SK-N-SH (cell line): ENCODE data around the gene CCDC141. TPM values are rescaled to one million over a fixed set of nuclear protein-coding genes. Genes with fewer than 3 reads are reported as not detected.

Experiments
- CTCF ChIA-PET: fragments of 300-600, 350-600 bp; formaldehyde crosslinking; extraction: SDS; loops from one replicate; lab custom pipeline; 2021; lab: Yijun Ruan, JAX
- POLR2A ChIA-PET: fragments of 350-600 bp; sonication (Branson Sonifier 250); formaldehyde crosslinking; extraction: SDS; loops from one replicate; lab custom pipeline; 2020; ENCODE audit warnings: antibody characterized with exemption, inconsistent platforms; lab: Yijun Ruan, JAX
- DNase-seq: peaks from one replicate; pipeline ENCODE4 v3.0.0; 2012
- H2AFZ ChIP-seq: fragments of 200-600 bp; sonication (generic); 2 replicates; pipeline ENCODE4 v1.8.1; 2016; ENCODE audit warnings: antibody characterized with exemption, mild to moderate bottlenecking, low read depth
- H3F3A ChIP-seq: fragments of 200-600 bp; sonication (generic); replicated peaks from 2 replicates; pipeline ENCODE3; 2016; ENCODE audit warnings: antibody characterized with exemption, mild to moderate bottlenecking; ENCODE audit not compliant: insufficient read depth
- H3K27ac ChIP-seq, 2 experiments: fragments of 200-500 bp in 1 of 2; fragments of 200-600 bp in 1 of 2; sonication (Bioruptor generic) in 1 of 2; sonication (generic), shearing (Covaris generic) in 1 of 2; 2 replicates each; pipeline versions ENCODE4 v1.5.1 to v1.6.1; 2014 to 2016; ENCODE audit warnings: low read depth in 2 of 2, inconsistent platforms in 1 of 2, low read length in 1 of 2, mild to moderate bottlenecking in 1 of 2, mixed read lengths in 1 of 2
- H3K27me3 ChIP-seq: fragments of 200-600 bp; sonication (generic), shearing (Covaris generic); 2 replicates; pipeline ENCODE4 v1.6.1; 2016; ENCODE audit warnings: mixed run types; ENCODE audit not compliant: insufficient read depth
- H3K36me3 ChIP-seq, 2 experiments: fragments of 200-500 bp in 1 of 2; fragments of 200-600 bp in 1 of 2; sonication (Bioruptor generic) in 1 of 2; sonication (generic) in 1 of 2; replicated peaks in 1 of 2; 2 replicates each; pipeline versions ENCODE3 to v1.5.1; 2014 to 2016; ENCODE audit warnings: low read length in 1 of 2, mild to moderate bottlenecking in 1 of 2; ENCODE audit not compliant: insufficient read depth in 2 of 2, control insufficient read depth in 1 of 2
- H3K4me1 ChIP-seq, 2 experiments: fragments of 200-500 bp in 1 of 2; fragments of 200-600 bp in 1 of 2; sonication (Bioruptor generic) in 1 of 2; sonication (generic), shearing (Covaris generic) in 1 of 2; 2 replicates each; pipeline versions ENCODE4 v1.5.1 to v1.6.1; 2014 to 2016; ENCODE audit warnings: low read depth in 1 of 2, low read length in 1 of 2, mixed run types in 1 of 2; ENCODE audit not compliant: insufficient read depth in 2 of 2, control insufficient read depth in 1 of 2
- H3K4me2 ChIP-seq: fragments of 200-600 bp; sonication (generic), shearing (Covaris generic); 2 replicates; pipeline ENCODE4 v1.6.1; 2017; ENCODE audit warnings: mixed run types
- H3K4me3 ChIP-seq, 2 experiments: fragments of 200-500 bp in 1 of 2; fragments of 200-600 bp in 1 of 2; sonication (Bioruptor generic) in 1 of 2; sonication (generic), shearing (Covaris generic) in 1 of 2; 2 replicates each; pipeline versions ENCODE4 v1.5.1 to v1.8.1; 2014 to 2016; ENCODE audit warnings: low read depth in 2 of 2, inconsistent platforms in 1 of 2, low read length in 1 of 2, mild to moderate bottlenecking in 1 of 2, mixed read lengths in 1 of 2, moderate library complexity in 1 of 2
- H3K79me2 ChIP-seq: fragments of 200-600 bp; sonication (generic); 2 replicates; pipeline ENCODE4 v1.8.1; 2017; ENCODE audit warnings: mild to moderate bottlenecking; ENCODE audit not compliant: insufficient read depth
- H3K9ac ChIP-seq: fragments of 200-600 bp; sonication (generic); 2 replicates; pipeline ENCODE4 v1.6.1; 2017; ENCODE audit warnings: mixed run types
- H3K9me2 ChIP-seq: fragments of 200-600 bp; sonication (generic); 2 replicates; pipeline ENCODE4 v1.6.1; 2017; ENCODE audit warnings: mixed run types
- H3K9me3 ChIP-seq: fragments of 200-600 bp; sonication (generic); 2 replicates; pipeline ENCODE4 v1.6.1; 2017; ENCODE audit warnings: mixed run types, mild to moderate bottlenecking, moderate library complexity
- H4K20me1 ChIP-seq: fragments of 200-600 bp; sonication (generic); 2 replicates; pipeline ENCODE4 v1.6.1; 2017; ENCODE audit warnings: mild to moderate bottlenecking, mixed run types; ENCODE audit not compliant: insufficient read depth
- FOSL2 ChIP-seq: IDR thresholded peaks from 2 replicates; pipeline ENCODE4 v1.4.0; 2012; ENCODE audit warnings: low read depth, mild to moderate bottlenecking, moderate library complexity, borderline replicate concordance
- FOXJ3 ChIP-seq: sonication (generic); formaldehyde crosslinking; IDR thresholded peaks from 2 replicates; pipeline ENCODE4 v1.5.1; 2020; ENCODE audit warnings: mild to moderate bottlenecking, missing genetic modification reagents
- GATA2 ChIP-seq: sonication (generic); formaldehyde crosslinking; IDR thresholded peaks from 2 replicates; pipeline ENCODE4 v1.5.0; 2020; ENCODE audit warnings: mild to moderate bottlenecking, missing genetic modification reagents
- MEF2A ChIP-seq: IDR thresholded peaks from 2 replicates; pipeline ENCODE4 v1.4.0; 2012; ENCODE audit warnings: low read depth, borderline replicate concordance
- TAF1 ChIP-seq: IDR thresholded peaks from 2 replicates; pipeline ENCODE4 v1.6.1; 2012; ENCODE audit warnings: low read depth, mild to moderate bottlenecking, low read length, moderate library complexity, borderline replicate concordance
- TEAD4 ChIP-seq: IDR thresholded peaks from 2 replicates; pipeline ENCODE4 v1.4.0; 2012; ENCODE audit warnings: mild to moderate bottlenecking, borderline replicate concordance; ENCODE audit not compliant: insufficient read depth
- WGBS: methylation state at CpG from one replicate; pipeline ENCODE4 v1.1.6; 2017; ENCODE audit warnings: low lambda C conversion rate; 5-methylcytosine and 5-hydroxymethylcytosine counted together
- polyA plus RNA-seq, 3 experiments: library from polyadenylated mRNA; depleted of rRNA; stranded (reverse); fragments of >200 nt; gene quantifications; 2 replicates each; pipeline ENCODE4 v1.2.3, GENCODE V29; 2012
- TF ChIP-seq, protein P1 (sequence below): IDR thresholded peaks from 2 replicates; pipeline ENCODE4 v1.4.0; 2012; ENCODE audit warnings: low read depth, borderline replicate concordance
- TF ChIP-seq, protein P2 (sequence below): IDR thresholded peaks from 2 replicates; pipeline ENCODE4; 2012
- TF ChIP-seq, protein P3 (sequence below): IDR thresholded peaks from 2 replicates; pipeline ENCODE4 v1.4.0; 2012; ENCODE audit warnings: low read depth, borderline replicate concordance

Gene CCDC141
- polyA plus RNA-seq, 1 of the 3 experiments (the other 2 are of a cell fraction), result 0.02 TPM

DNA sequence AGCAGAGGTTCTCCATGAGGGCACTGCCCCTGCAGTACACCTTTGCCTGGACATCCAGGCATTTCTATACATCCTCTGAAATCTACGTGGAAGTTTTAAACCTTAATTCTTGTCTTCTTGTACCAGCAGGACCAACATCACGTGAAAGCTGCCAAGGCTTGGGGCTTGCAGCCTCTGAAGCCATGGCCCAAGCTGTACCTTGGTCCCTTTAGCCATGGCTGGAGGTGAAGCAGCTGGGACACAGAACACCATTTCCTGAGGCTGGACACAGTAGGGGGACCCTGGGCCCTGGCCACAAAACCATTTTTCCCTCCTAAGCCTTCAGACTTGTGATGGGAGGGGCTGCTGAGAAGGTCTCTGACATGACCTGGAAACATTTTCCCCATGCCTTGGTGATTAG lies 32.8 kb upstream of the CCDC141 start:
- Histone ChIP-seq H2AFZ (no peak overlapping the region), H3K4me2 (no peak overlapping the region), H3K79me2 (no peaks in the 10 kb centered on the region), H3K9ac (no peak overlapping the region), H3K36me3 (no peaks in the 10 kb centered on the region), H3K27me3 (no peaks in the 10 kb centered on the region), H3K4me3 (no peak overlapping the region), H3K9me2 (no peaks in the 10 kb centered on the region), H3K9me3 (no peaks in the 10 kb centered on the region)
- POLR2A ChIA-PET, result no interaction called here
- no peak for DNase-seq
- TF ChIP-seq, protein P1, sequence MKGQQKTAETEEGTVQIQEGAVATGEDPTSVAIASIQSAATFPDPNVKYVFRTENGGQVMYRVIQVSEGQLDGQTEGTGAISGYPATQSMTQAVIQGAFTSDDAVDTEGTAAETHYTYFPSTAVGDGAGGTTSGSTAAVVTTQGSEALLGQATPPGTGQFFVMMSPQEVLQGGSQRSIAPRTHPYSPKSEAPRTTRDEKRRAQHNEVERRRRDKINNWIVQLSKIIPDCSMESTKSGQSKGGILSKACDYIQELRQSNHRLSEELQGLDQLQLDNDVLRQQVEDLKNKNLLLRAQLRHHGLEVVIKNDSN, result no peak
- TF ChIP-seq FOSL2, result no peak
- TF ChIP-seq FOXJ3 (CRISPR knock-in tag), result no peak
- no peak for TF ChIP-seq GATA2 (CRISPR knock-in tag)
- TF ChIP-seq, all 33 proteins: peak for 0
- WGBS, result 31% methylated on average over 2 of the region's 2 CpGs
- CTCF ChIA-PET, result no interaction called here
- no peaks in the 10 kb centered on the region for H4K20me1 ChIP-seq
- no peaks in the 10 kb centered on the region for H3F3A ChIP-seq
- H3K27ac ChIP-seq, result no peak overlapping the region
- H3K4me1 ChIP-seq, result no peaks in the 10 kb centered on the region

DNA sequence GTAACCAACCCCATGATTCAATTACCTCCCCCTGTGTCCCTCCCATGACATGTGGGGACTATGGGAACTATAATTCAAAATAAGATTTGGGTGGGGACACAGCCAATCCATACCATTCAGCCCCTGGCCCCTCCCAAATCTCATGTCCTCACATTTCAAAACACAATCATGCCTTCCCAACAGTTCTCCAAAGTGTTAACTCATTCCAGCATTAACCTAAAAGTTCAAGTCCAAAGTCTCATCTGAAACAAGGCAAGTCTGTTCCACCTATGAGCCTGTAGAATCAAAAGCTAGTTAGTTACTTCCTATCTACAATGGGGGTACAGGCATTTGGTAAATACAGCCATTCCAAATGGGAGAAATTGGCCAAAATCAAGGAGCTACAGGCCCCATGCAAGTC lies 32.0 kb upstream of the CCDC141 start:
- POLR2A ChIA-PET, result interaction anchor here (0.7 kb wide), 1 partner anchor 26 kb away, joined by 3 read pairs; no protein-coding TSS in a partner anchor
- H3K79me2 ChIP-seq, result no peaks in the 10 kb centered on the region
- H3K27me3 ChIP-seq, result no peaks in the 10 kb centered on the region
- no peaks in the 10 kb centered on the region for H4K20me1 ChIP-seq
- TF ChIP-seq TAF1 (no peak), MEF2A (no peak), TEAD4 (no peak)
- TF ChIP-seq, protein P1, result no peak
- TF ChIP-seq, protein P2, sequence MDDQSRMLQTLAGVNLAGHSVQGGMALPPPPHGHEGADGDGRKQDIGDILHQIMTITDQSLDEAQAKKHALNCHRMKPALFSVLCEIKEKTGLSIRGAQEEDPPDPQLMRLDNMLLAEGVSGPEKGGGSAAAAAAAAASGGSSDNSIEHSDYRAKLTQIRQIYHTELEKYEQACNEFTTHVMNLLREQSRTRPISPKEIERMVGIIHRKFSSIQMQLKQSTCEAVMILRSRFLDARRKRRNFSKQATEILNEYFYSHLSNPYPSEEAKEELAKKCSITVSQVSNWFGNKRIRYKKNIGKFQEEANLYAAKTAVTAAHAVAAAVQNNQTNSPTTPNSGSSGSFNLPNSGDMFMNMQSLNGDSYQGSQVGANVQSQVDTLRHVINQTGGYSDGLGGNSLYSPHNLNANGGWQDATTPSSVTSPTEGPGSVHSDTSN, result no peak
- TF ChIP-seq, protein P3, sequence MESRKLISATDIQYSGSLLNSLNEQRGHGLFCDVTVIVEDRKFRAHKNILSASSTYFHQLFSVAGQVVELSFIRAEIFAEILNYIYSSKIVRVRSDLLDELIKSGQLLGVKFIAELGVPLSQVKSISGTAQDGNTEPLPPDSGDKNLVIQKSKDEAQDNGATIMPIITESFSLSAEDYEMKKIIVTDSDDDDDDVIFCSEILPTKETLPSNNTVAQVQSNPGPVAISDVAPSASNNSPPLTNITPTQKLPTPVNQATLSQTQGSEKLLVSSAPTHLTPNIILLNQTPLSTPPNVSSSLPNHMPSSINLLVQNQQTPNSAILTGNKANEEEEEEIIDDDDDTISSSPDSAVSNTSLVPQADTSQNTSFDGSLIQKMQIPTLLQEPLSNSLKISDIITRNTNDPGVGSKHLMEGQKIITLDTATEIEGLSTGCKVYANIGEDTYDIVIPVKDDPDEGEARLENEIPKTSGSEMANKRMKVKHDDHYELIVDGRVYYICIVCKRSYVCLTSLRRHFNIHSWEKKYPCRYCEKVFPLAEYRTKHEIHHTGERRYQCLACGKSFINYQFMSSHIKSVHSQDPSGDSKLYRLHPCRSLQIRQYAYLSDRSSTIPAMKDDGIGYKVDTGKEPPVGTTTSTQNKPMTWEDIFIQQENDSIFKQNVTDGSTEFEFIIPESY, result no peak
- TF ChIP-seq, all 33 proteins: peak for 0
- CTCF ChIA-PET, result no interaction called here
- Histone ChIP-seq H3K9ac (no peak overlapping the region), H3F3A (no peaks in the 10 kb centered on the region), H3K4me1 (no peaks in the 10 kb centered on the region), H3K4me2 (no peak overlapping the region), H3K27ac (no peak overlapping the region), H3K9me3 (no peaks in the 10 kb centered on the region), H3K36me3 (no peaks in the 10 kb centered on the region), H3K9me2 (no peaks in the 10 kb centered on the region), H3K4me3 (no peak overlapping the region), H2AFZ (no peak overlapping the region)
- DNase-seq, result no peak
